Muscle layer of colon (tissue), 2 donors: ENCODE data around the gene DDX28.
A peak's percentile ranks its signal among the peaks of the same experiment; 100 is the strongest.

Experiments
- H3K27ac ChIP-seq: one replicate; pipeline ENCODE4 v1.7.0; 2013; ENCODE audit warnings: low read depth, mild to moderate bottlenecking, low read length, moderate library complexity
- H3K27me3 ChIP-seq, 2 donors: one replicate each; pipeline ENCODE4 v1.7.0; 2013; ENCODE audit warnings: low read length in 2 of 2, mild to moderate bottlenecking in 2 of 2; ENCODE audit not compliant: insufficient read depth in 2 of 2, control insufficient read depth in 1 of 2
- H3K36me3 ChIP-seq: one replicate; pipeline ENCODE4 v1.7.0; 2013; ENCODE audit warnings: mild to moderate bottlenecking, low read length; ENCODE audit not compliant: insufficient read depth
- H3K4me1 ChIP-seq: one replicate; pipeline ENCODE4 v1.7.0; 2013; ENCODE audit warnings: mild to moderate bottlenecking, low read length; ENCODE audit not compliant: insufficient read depth
- H3K4me3 ChIP-seq, 2 donors: one replicate each; pipeline ENCODE4 v1.7.0; 2013; ENCODE audit warnings: low read length in 2 of 2, low read depth in 1 of 2, mild to moderate bottlenecking in 1 of 2, moderate library complexity in 1 of 2
- H3K9ac ChIP-seq: one replicate; pipeline ENCODE4 v1.7.0; 2013; ENCODE audit warnings: low read length
- H3K9me3 ChIP-seq: one replicate; pipeline ENCODE4 v1.7.0; 2013; ENCODE audit warnings: mild to moderate bottlenecking, low read length
- donor health status: abdominal sarcoma.
- donor health status: Adenocarcinoma of cecum.

DDX28 gene

GRCh38 chr16:68022728-68023537, at the start of gene DDX28, which contains the start of gene DUS2:
Gene DDX28, minus strand, starts transcription at chr16:68023232. Its CDS starts 30 bp downstream, at chr16:68023202.
Gene DUS2, plus strand, starts transcription at chr16:68023284. Its CDS starts 14,740 bp downstream, at chr16:68038024.
- Histone ChIP-seq H3K36me3 (peaks cover 12% of the 10 kb centered on the region), H3K9me3 (no peaks in the 10 kb centered on the region), H3K27ac (peak within 1 kb of the TSS; percentile 95), H3K9ac (peak within 1 kb of the TSS; percentile 65), H3K4me3 (peak within 1 kb of the TSS; percentile 43 to 72), H3K4me1 (peaks cover 25% of the 10 kb centered on the region), H3K27me3 (no peaks in the 10 kb centered on the region)

GRCh38 chr16:68072038-68072695, 49.1 kb upstream of the DDX28 start:
- peaks cover 40% of the 10 kb centered on the region for H3K36me3 ChIP-seq
- H3K9me3 ChIP-seq: no peaks in the 10 kb centered on the region
- H3K4me3 ChIP-seq: no peak overlapping the region
- peak overlapping the region; percentile 7 for H3K27ac ChIP-seq
- peaks cover 11% of the 10 kb centered on the region for H3K4me1 ChIP-seq
- H3K27me3 ChIP-seq: no peaks in the 10 kb centered on the region
- H3K9ac ChIP-seq: no peak overlapping the region

GRCh38 chr16:68071518-68071901, 48.5 kb upstream of the DDX28 start:
- no peak overlapping the region for H3K27ac ChIP-seq
- peaks cover 39% of the 10 kb centered on the region for H3K36me3 ChIP-seq
- no peak overlapping the region for H3K9ac ChIP-seq
- H3K27me3 ChIP-seq: no peaks in the 10 kb centered on the region
- H3K4me1 ChIP-seq: peaks cover 11% of the 10 kb centered on the region
- no peak overlapping the region for H3K4me3 ChIP-seq
- H3K9me3 ChIP-seq: no peaks in the 10 kb centered on the region

- H3K4me1 ChIP-seq: peaks cover 11% of the 10 kb centered on the region
- no peak overlapping the region for H3K9ac ChIP-seq
- H3K36me3 ChIP-seq: peaks cover 33% of the 10 kb centered on the region
Measured at GRCh38 chr16:68070806-68071517, 47.9 kb upstream of the DDX28 start.

GRCh38 chr16:68070249-68070730, 47.3 kb upstream of the DDX28 start:
- peaks cover 11% of the 10 kb centered on the region for H3K4me1 ChIP-seq
- H3K9ac ChIP-seq: no peak overlapping the region
- H3K9me3 ChIP-seq: no peaks in the 10 kb centered on the region
- H3K27me3 ChIP-seq: no peaks in the 10 kb centered on the region
- H3K4me3 ChIP-seq: no peak overlapping the region
- H3K27ac ChIP-seq: no peak overlapping the region
- peaks cover 27% of the 10 kb centered on the region for H3K36me3 ChIP-seq

More at GRCh38 chr16:68070806-68071517, 47.9 kb upstream of the DDX28 start:
- Histone ChIP-seq H3K27ac (no peak overlapping the region), H3K9me3 (no peaks in the 10 kb centered on the region), H3K27me3 (no peaks in the 10 kb centered on the region), H3K4me3 (no peak overlapping the region)

GRCh38 chr16:68069511-68070248, 46.6 kb upstream of the DDX28 start:
- Histone ChIP-seq H3K36me3 (peaks cover 22% of the 10 kb centered on the region), H3K27ac (no peak overlapping the region), H3K4me1 (peaks cover 15% of the 10 kb centered on the region), H3K9ac (no peak overlapping the region), H3K9me3 (no peaks in the 10 kb centered on the region), H3K4me3 (no peak overlapping the region), H3K27me3 (no peaks in the 10 kb centered on the region)

GRCh38 chr16:68068926-68069325, 45.9 kb upstream of the DDX28 start:
- Histone ChIP-seq H3K4me1 (peaks cover 17% of the 10 kb centered on the region), H3K36me3 (peaks cover 15% of the 10 kb centered on the region), H3K27me3 (no peaks in the 10 kb centered on the region), H3K4me3 (no peak overlapping the region), H3K9ac (no peak overlapping the region), H3K27ac (no peak overlapping the region), H3K9me3 (no peaks in the 10 kb centered on the region)

GRCh38 chr16:68066763-68067162, 43.7 kb upstream of the DDX28 start:
- Histone ChIP-seq H3K4me3 (no peak overlapping the region), H3K4me1 (peaks cover 12% of the 10 kb centered on the region), H3K9me3 (no peaks in the 10 kb centered on the region), H3K27ac (no peak overlapping the region), H3K27me3 (no peaks in the 10 kb centered on the region), H3K9ac (no peak overlapping the region), H3K36me3 (peaks cover 12% of the 10 kb centered on the region)

GRCh38 chr16:68065716-68066305, 42.8 kb upstream of the DDX28 start:
- Histone ChIP-seq H3K27me3 (no peaks in the 10 kb centered on the region), H3K4me3 (no peak overlapping the region), H3K4me1 (peaks cover 12% of the 10 kb centered on the region), H3K9ac (no peak overlapping the region), H3K36me3 (peaks cover 4% of the 10 kb centered on the region), H3K27ac (no peak overlapping the region), H3K9me3 (no peaks in the 10 kb centered on the region)

GRCh38 chr16:68064791-68065365, 41.8 kb upstream of the DDX28 start:
- no peak overlapping the region for H3K9ac ChIP-seq
- H3K9me3 ChIP-seq: no peaks in the 10 kb centered on the region
- H3K27ac ChIP-seq: no peak overlapping the region
- H3K36me3 ChIP-seq: no peaks in the 10 kb centered on the region
- H3K27me3 ChIP-seq: no peaks in the 10 kb centered on the region
- H3K4me3 ChIP-seq: no peak overlapping the region
- peaks cover 12% of the 10 kb centered on the region for H3K4me1 ChIP-seq
